Adrenal gland (tissue), 12 donors: ENCODE data around the gene NUDT4B. TPM values are rescaled to one million over a fixed set of nuclear protein-coding genes. Genes with fewer than 3 reads are reported as not detected.
"Not testable (repeated sequence)": the region's sequence is repeated elsewhere in the genome, so short reads cannot be mapped to it uniquely, and the experiment has no call there.

Experiments
- DNase-seq, 7 donors: peaks; one replicate each; pipeline ENCODE4 v3.0.0-alpha.2; 2019 to 2020
- H3K27ac ChIP-seq, 5 donors: fragments of 200-600 bp; sonication (generic) in 4 of 5; 1 replicate in 3 of 5; 2 replicates in 2 of 5; pipeline versions ENCODE4 v1.5.1 to v1.8.0; 2016 to 2020; ENCODE audit warnings: mild to moderate bottlenecking in 1 of 5
- H3K27me3 ChIP-seq: fragments of 200-600 bp; 2 replicates; pipeline ENCODE4 v1.8.0; 2021
- H3K36me3 ChIP-seq, 2 donors: fragments of 200-600 bp; replicated peaks in 1 of 2; 1 replicate in 1 of 2; 2 replicates in 1 of 2; pipeline versions ENCODE4 v1.5.1 to v1.8.0; 2018 to 2022
- H3K4me1 ChIP-seq, 2 donors: fragments of 200-600 bp; replicated peaks in 1 of 2; 1 replicate in 1 of 2; 2 replicates in 1 of 2; pipeline versions ENCODE4 v1.5.1 to v1.8.0; 2018 to 2021
- H3K4me3 ChIP-seq, 4 donors: fragments of 200-600 bp; sonication (generic) in 3 of 4; one replicate each; pipeline ENCODE4 v1.5.1; 2016 to 2018
- H3K9me3 ChIP-seq, 3 donors: fragments of 200-600 bp; sonication (generic) in 1 of 3; replicated peaks in 1 of 3; 1 replicate in 2 of 3; 2 replicates in 1 of 3; pipeline versions ENCODE4 v1.5.1 to v1.8.0; 2016 to 2021
- WGBS, 4 donors: extraction: QIAGEN DNeasy Blood & Tissue Kit in 2 of 4; methylation state at CpG; one replicate each; pipeline versions ENCODE4 v1.1.5 to v1.1.7; 2013 to 2017; 5-methylcytosine and 5-hydroxymethylcytosine counted together
- intact Hi-C, 2 donors: fragments of 100-400 bp; cut with DNase I; formaldehyde crosslinking; loops; one replicate each; pipeline versions ENCODE4 v1.14.1 to v1.15.0; 2022 to 2023
- polyA plus RNA-seq, 3 donors: library from polyadenylated mRNA; stranded (reverse); fragments of 200-250 nt in 2 of 3; fragments of 350-450 nt in 1 of 3; fragmentation: Illumina TruSeq in 1 of 3; extraction: RNeasy Lipid Tissue Mini Kit (QIAGEN cat#74804) in 1 of 3; gene quantifications; one replicate each; pipeline ENCODE4 v1.2.3, GENCODE V29; 2013 to 2014
- total RNA-seq, 9 donors: library from RNA; depleted of rRNA in 4 of 9; stranded (reverse); fragments of >200 nt in 4 of 9; fragments of 120-200 nt in 1 of 9; fragmentation: NEBNext Ultra II Directional in 1 of 9; extraction: Animal tissue kit (Norgen Biotek cat#: 25700) in 1 of 9; gene quantifications; one replicate each; pipeline versions ENCODE4 v1.1.0 to v1.2.4, GENCODE V29; 2013 to 2023
- donor health status: healthy with polysubstance abuse.
- donor health status: Bipolar disorder and iron deficiency.
- donor health status: DM: yes; HTN: yes; CAD: no.
- donor health status: DM: no; HTN: no; CAD: no.
- donor health status: DM: no; HTN: no; CAD: no.
- donor health status: DM: yes; HTN: yes; CAD: no.

Gene NUDT4B
- total and polyA plus RNA-seq, 12 donors = 0.13 to 107 (median 21.7) TPM; not detected in 4

GRCh38 chr1:148738667-148739066 lies 9.9 kb upstream of the NUDT4B start:
- intact Hi-C loops, DNase-seq, H3K27me3 ChIP-seq, H3K9me3 ChIP-seq, H3K36me3 ChIP-seq, H3K4me3 ChIP-seq, H3K27ac ChIP-seq, H3K4me1 ChIP-seq: not testable (repeated sequence)
- WGBS, 4 donors = no CpG with 5 or more reads among the region's 6 CpGs

GRCh38 chr1:148743200-148743599 lies 5.4 kb upstream of the NUDT4B start:
- H3K36me3 ChIP-seq, H3K27me3 ChIP-seq, intact Hi-C loops, H3K4me3 ChIP-seq, H3K4me1 ChIP-seq, DNase-seq, H3K9me3 ChIP-seq, H3K27ac ChIP-seq: not testable (repeated sequence)
- WGBS, 4 donors = no CpG with 5 or more reads among the region's 4 CpGs

- H3K27ac ChIP-seq, H3K36me3 ChIP-seq, H3K27me3 ChIP-seq, intact Hi-C loops, H3K4me1 ChIP-seq, H3K9me3 ChIP-seq, DNase-seq, H3K4me3 ChIP-seq: not testable (repeated sequence)
- no CpG with 5 or more reads among the region's 9 CpGs for WGBS, 4 donors
These were observed 4.6 kb upstream of the NUDT4B start for GRCh38 chr1:148743726-148744720.

GRCh38 chr1:148749335-148749681 lies 734 bp downstream of the NUDT4B start:
- DNase-seq, H3K4me3 ChIP-seq, H3K27me3 ChIP-seq, H3K4me1 ChIP-seq, H3K27ac ChIP-seq, H3K36me3 ChIP-seq, intact Hi-C loops, H3K9me3 ChIP-seq: not testable (repeated sequence)
- WGBS, 4 donors = no CpG with 5 or more reads among the region's 5 CpGs

- no CpG with 5 or more reads among the region's 2 CpGs for WGBS, 4 donors
- H3K4me3 ChIP-seq, H3K27me3 ChIP-seq, DNase-seq, H3K9me3 ChIP-seq, H3K36me3 ChIP-seq, H3K4me1 ChIP-seq, H3K27ac ChIP-seq, intact Hi-C loops: not testable (repeated sequence)
These were observed 7.7 kb downstream of the NUDT4B start for GRCh38 chr1:148756231-148756630.

GRCh38 chr1:148757446-148757845 lies 8.9 kb downstream of the NUDT4B start:
- H3K9me3 ChIP-seq, H3K27me3 ChIP-seq, H3K36me3 ChIP-seq, H3K27ac ChIP-seq, H3K4me1 ChIP-seq, DNase-seq, H3K4me3 ChIP-seq, intact Hi-C loops: not testable (repeated sequence)

- H3K4me3 ChIP-seq, H3K27ac ChIP-seq, H3K36me3 ChIP-seq, H3K9me3 ChIP-seq, DNase-seq, H3K4me1 ChIP-seq, H3K27me3 ChIP-seq, intact Hi-C loops: not testable (repeated sequence)
- no CpG with 5 or more reads among the region's 5 CpGs for WGBS, 4 donors
These were observed 9.8 kb downstream of the NUDT4B start for GRCh38 chr1:148758412-148758811.

- no CpG with 5 or more reads among the region's 4 CpGs for WGBS, 4 donors
- H3K36me3 ChIP-seq, DNase-seq, intact Hi-C loops, H3K9me3 ChIP-seq, H3K4me3 ChIP-seq, H3K27me3 ChIP-seq, H3K4me1 ChIP-seq, H3K27ac ChIP-seq: not testable (repeated sequence)
These were observed 10.4 kb downstream of the NUDT4B start for GRCh38 chr1:148758925-148759324.

GRCh38 chr1:148759749-148760148 lies 11.2 kb downstream of the NUDT4B start:
- H3K36me3 ChIP-seq, H3K27ac ChIP-seq, H3K27me3 ChIP-seq, H3K4me3 ChIP-seq, intact Hi-C loops, H3K4me1 ChIP-seq, H3K9me3 ChIP-seq: not testable (repeated sequence)
- DNase-seq = peak in 5 of 7 donors; percentile 4 to 44 (median 11)
- WGBS, 4 donors = 65 to 81% (median 70%) methylated on average over 2 of the region's 2 CpGs

GRCh38 chr1:148760206-148760605 lies 11.6 kb downstream of the NUDT4B start:
- H3K27me3 ChIP-seq, H3K9me3 ChIP-seq, H3K4me1 ChIP-seq, H3K4me3 ChIP-seq, DNase-seq, H3K36me3 ChIP-seq, H3K27ac ChIP-seq, intact Hi-C loops: not testable (repeated sequence)
- no CpG with 5 or more reads among the region's 1 CpG for WGBS, 4 donors

- H3K36me3 ChIP-seq, H3K27me3 ChIP-seq, H3K9me3 ChIP-seq, H3K4me1 ChIP-seq, H3K4me3 ChIP-seq, H3K27ac ChIP-seq, intact Hi-C loops, DNase-seq: not testable (repeated sequence)
These were observed 12.8 kb downstream of the NUDT4B start for GRCh38 chr1:148761360-148761759.
